ENCODE measurements around the gene EMILIN1.

DNA sequence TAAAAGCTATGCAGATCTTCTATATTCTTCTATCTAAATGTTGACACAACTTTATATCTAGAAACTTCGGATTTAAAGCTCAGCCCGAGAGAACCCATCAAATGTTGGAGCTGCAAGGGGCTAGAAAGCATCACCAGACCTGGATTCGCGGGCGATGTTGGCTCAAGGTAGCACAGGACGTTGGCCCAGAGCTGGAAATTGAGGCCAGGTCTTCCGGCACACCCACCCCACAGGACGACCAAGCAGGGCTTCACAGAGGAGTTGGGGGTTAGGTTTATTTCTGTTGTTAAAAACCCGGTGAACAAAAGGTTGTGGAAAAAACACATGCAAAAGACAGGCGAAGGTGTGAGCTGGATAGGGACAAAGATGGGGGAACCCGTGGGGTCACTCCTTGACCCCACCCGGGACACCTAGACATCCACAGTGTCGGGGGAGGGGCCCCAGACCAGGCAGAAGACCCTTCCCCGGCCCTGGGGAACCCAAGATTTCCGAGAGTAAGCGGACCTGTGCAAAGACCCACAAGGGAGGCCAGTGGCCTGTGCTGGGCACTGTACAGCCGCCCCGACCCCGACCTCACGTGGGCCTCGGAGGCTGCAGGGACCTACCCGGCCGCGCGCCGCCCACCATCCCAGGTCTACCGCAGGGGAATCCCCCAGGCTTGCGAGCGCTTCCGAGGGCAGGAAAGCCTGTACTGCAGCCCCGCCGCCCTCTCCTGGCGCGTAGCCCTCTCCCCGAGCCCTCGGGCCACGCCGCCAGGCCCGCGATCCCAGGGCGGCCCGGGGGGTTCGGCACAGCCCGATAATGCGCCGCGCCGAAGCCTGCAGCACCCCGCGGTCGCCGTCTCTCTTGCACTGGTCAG is 28.8 kb upstream of the EMILIN1 start:
- TF ChIP-seq, protein P1, sequence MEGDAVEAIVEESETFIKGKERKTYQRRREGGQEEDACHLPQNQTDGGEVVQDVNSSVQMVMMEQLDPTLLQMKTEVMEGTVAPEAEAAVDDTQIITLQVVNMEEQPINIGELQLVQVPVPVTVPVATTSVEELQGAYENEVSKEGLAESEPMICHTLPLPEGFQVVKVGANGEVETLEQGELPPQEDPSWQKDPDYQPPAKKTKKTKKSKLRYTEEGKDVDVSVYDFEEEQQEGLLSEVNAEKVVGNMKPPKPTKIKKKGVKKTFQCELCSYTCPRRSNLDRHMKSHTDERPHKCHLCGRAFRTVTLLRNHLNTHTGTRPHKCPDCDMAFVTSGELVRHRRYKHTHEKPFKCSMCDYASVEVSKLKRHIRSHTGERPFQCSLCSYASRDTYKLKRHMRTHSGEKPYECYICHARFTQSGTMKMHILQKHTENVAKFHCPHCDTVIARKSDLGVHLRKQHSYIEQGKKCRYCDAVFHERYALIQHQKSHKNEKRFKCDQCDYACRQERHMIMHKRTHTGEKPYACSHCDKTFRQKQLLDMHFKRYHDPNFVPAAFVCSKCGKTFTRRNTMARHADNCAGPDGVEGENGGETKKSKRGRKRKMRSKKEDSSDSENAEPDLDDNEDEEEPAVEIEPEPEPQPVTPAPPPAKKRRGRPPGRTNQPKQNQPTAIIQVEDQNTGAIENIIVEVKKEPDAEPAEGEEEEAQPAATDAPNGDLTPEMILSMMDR (IDR thresholded peaks at IDR 0.05; ENCODE audit: low read depth, low read length, poor library complexity, severe bottlenecking) = no peak
- no peak for TF ChIP-seq EZH2phosphoT487 (IDR thresholded peaks at IDR 0.05; ENCODE audit: borderline replicate concordance, low read length)
